HG03045 (cell line): Measurements from ENCODE around the gene HIP1R.

Source experiments
- ATAC-seq: cut with Tn5 transposase; IDR thresholded peaks from one replicate; pipeline ENCODE4 v1.9.1; 2021; ENCODE audit warnings: mild to moderate bottlenecking, moderate library complexity; ENCODE audit not compliant: unreplicated experiment

The HIP1R gene

DNA sequence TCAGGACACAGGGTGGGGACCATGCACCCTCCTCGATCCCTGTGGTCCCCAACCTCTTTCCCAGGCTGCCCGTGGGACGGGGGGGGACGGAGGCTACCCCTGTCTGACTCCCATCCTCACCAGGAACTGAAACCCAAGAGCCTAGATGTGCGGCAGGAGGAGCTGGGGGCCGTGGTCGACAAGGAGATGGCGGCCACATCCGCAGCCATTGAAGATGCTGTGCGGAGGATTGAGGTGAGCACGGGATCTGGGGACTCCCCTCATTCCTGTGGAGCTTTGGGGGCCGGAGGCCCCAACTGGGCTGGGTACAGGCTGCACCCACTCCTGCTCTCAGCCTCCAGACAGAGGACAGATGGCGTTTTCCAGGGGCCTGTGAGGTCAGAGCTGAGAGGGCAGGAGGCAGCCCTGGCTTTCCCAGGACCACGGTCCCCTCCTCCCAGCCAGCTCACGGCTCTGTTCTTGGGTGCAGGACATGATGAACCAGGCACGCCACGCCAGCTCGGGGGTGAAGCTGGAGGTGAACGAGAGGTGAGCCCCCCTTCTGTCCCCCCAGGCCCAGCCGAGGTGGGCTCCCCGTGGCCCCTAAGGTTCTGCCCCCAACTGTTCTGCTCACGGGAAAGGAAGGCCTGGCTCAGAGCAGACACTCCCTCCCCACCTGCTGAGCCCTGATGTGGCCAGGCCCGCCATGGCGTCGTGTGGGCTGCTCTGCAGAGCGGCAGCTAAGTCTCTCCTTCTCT lies 24.2 kb downstream of the HIP1R start:
- ATAC-seq: no peak

DNA sequence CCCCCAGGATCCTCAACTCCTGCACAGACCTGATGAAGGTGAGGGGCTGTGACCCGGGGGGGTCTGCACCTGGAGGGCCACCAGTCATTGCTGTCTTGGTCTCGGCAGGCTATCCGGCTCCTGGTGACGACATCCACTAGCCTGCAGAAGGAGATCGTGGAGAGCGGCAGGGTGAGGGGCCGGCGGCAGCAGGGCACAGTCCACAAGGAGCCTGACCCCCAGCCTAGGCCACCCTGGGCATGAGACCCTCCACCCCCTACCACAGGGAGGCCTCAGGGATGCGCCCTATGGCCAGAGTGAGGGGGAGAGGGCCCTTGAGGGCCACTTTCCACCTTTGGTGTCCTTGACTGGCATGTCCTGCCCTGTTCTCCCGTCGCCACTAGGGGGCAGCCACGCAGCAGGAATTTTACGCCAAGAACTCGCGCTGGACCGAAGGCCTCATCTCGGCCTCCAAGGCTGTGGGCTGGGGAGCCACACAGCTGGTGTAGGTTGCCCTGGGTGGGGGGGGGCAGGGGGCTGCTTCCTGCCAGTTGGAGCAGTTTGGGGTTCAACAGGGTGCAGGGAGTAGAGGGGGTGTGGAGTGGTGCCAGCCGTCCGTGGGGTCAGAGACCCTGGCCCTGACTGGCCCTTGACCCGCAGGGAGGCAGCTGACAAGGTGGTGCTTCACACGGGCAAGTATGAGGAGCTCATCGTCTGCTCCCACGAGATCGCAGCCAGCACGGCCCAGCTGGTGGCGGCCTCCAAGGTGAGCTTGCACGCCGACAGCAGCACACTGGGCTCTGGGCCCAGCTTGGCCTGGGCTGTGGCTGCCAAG lies 25.0 kb downstream of the HIP1R start:
- no peak for ATAC-seq

DNA sequence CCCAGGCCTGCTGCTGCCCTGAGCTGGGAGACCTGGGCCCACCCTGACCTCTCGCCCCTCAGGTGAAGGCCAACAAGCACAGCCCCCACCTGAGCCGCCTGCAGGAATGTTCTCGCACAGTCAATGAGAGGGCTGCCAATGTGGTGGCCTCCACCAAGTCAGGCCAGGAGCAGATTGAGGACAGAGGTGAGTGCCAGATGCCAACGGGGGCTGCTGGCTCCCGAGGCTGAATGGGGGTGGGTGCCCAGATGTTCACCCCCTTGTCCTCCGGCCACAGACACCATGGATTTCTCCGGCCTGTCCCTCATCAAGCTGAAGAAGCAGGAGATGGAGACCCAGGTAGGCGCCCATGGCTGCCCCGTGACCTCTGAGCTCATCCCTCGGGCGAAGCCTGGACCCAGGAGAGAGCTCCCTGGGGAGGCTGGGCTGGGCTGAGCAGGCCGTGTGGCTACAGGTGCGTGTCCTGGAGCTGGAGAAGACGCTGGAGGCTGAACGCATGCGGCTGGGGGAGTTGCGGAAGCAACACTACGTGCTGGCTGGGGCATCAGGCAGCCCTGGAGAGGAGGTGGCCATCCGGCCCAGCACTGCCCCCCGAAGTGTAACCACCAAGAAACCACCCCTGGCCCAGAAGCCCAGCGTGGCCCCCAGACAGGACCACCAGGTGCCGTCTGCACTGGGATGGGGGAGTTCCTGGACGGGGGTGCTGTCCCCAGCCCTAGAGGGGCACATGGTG lies 25.8 kb downstream of the HIP1R start:
- no peak for ATAC-seq

DNA sequence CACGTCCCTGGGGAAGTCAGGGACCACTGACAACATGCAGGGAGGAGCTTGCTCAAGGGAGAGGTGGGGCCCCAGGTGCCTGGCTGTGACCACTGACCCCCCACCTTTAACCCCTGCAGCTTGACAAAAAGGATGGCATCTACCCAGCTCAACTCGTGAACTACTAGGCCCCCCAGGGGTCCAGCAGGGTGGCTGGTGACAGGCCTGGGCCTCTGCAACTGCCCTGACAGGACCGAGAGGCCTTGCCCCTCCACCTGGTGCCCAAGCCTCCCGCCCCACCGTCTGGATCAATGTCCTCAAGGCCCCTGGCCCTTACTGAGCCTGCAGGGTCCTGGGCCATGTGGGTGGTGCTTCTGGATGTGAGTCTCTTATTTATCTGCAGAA lies 26.3 kb downstream of the HIP1R start:
- ATAC-seq: no peak

DNA sequence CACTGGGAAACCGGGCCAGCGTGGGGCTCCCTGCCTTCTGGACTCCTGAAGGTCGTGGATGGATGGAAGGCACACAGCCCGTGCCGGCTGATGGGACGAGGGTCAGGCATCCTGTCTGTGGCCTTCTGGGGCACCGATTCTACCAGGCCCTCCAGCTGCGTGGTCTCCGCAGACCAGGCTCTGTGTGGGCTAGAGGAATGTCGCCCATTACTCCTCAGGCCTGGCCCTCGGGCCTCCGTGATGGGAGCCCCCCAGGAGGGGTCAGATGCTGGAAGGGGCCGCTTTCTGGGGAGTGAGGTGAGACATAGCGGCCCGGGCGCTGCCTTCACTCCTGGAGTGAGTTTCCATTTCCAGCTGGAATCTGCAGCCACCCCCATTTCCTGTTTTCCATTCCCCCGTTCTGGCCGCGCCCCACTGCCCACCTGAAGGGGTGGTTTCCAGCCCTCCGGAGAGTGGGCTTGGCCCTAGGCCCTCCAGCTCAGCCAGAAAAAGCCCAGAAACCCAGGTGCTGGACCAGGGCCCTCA lies 26.9 kb downstream of the HIP1R start:
- ATAC-seq: no peak

DNA sequence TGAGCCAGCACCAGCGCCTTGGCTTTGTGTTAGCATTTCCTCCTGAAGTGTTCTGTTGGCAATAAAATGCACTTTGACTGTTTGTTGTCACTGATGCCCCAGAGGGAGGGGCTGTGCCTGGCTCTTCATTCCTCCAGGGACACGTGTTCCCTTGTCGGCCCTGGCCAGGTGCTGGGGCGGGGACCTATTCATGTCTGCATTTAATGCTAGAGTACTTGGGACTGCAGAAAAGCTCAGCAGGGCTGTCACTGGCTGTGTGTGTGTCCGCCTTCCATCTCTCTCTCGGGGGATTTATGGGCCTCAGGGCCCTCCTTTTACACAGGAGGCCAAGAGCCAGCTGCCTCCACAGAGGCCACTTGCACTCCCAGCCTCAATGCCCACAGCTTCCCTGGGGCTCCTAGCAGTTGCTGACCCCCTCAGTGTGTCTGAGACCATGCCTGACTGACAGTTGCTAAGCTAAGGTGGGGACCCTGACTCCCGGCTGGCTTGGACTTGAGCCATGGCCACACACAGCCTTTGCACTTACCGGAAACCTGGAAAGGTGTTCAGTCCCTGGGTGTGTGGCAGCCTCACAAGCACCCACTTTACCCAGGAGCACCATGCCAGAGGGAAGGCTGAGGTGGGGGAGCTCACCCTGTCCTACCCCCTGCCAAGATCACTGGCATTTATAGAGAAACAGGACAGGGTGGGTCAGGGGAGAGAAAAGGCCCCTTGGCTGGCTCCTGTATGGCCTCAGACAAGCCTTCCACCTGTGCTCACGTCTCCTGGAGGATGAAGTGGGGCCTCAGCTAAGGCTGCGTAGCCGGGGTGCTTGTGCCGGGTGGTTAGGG lies 27.8 kb downstream of the HIP1R start:
- ATAC-seq: no peak

DNA sequence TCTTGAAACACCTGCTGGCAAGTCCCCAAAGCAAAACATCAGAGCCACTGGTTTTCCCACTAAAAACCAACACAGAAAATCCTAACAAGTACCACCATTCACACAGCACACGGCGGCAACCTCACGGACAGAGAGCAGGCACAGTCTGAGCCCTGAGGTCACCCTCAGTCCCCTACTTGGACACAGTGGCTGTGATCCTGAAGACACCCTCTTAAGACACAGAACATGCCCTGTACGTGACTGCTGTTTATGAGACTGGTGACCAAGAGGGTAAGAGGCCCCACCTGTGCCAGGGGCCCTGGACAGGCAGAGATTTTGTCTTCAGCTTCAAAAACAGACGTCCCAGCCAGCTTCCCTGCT lies 29.6 kb downstream of the HIP1R start:
- no peak for ATAC-seq

DNA sequence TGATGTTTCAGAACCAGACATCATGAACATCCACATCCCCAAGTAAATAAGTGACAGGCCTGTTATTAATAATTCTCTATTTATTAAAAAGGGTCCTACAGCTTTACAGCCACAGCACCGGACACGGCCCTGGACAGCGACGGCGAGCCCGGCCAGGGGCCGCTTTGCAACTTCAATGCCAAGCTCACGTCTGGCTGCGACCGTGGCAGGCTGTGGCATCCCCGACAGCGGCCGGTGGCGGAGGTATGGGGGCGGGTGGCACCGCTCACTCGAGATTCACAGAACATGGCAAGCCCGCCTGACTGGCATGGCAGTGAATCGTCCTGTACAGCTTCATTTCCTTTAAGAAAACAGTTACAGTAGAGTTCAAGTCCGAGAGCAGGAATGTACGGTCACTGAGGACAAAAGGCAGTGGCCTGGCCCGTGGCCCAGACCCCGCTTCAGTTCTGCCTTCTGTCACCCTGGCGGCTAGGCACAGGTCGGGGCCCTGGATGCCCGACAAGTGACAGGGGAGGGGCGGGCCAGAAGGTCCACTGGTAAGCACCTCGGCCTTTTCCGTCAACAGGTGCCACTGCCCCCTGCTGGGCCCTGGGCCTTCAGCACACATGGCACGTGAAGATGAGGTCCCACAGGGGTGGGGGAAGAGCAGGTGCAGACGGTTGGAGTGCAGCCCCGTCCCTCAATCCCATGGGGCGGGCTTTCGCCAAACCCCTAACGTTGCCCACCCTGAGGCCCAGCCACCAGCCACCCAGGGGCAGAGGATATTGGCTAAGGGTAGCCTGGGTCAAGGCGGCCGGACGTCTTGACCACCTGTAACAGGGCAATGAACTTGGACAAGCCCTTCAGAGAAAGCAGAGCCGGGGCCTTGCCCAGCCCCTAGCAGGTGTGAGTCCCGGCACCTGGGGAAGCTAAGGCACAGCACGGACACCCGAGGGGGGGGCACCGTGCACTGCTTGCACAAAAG lies 30.3 kb downstream of the HIP1R start:
- ATAC-seq: no peak

DNA sequence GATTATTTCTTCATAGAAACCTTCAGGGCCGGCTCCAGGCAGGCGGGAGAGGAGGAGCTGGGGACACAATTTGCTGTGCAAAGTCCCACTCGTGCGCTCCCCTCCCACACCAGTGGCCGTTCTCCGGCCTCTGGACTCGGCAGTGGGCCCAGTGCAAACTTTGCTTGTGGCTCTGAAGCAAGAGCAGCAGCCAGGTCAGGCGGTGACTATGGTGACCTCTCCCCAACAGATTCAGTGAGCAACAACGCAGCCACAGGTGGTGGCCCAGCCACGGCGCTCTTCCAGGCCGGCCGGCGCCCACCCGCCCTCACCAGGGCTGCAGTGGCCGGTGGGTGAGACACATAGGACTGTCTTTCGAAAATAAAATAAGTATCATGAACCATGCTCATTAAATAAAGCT lies 31.1 kb downstream of the HIP1R start:
- no peak for ATAC-seq

DNA sequence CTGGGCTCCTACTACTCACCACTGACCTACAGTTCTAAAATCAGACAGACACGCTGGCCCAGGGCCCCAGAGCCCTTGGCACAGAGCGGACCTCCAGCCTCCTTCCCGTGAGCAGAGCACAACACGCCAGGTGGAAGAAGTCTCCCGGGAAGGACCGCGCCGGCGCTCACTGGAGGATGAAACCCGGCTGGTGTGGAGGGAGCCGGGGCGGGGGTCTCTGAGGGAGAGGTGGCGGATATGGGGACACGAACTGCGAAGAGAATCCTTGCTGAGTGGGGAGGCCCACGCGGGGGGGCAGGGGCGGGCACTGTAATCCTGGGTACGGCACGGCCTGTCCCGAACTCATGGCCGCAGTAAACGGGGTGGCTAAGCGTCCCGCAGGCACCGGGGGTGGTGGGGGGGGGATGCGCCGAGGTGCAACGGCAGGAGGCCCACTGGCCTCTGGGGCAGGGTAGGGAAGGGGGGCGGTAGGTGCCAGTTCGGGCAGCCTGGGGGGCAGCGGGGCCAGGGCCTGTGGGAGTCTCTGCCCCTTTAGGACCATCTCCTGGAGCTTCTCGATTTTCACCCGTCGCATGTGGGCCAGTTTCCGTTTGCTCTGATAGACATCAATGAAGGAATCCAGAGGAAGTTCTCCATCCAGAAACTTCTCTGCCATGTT lies 31.8 kb downstream of the HIP1R start:
- no peak for ATAC-seq

- ATAC-seq: no peak
Observed at GRCh38 chr12:122867691-122868461, 32.6 kb downstream of the HIP1R start.

- ATAC-seq: no peak
Observed at GRCh38 chr12:122868471-122869177, 33.4 kb downstream of the HIP1R start.

DNA sequence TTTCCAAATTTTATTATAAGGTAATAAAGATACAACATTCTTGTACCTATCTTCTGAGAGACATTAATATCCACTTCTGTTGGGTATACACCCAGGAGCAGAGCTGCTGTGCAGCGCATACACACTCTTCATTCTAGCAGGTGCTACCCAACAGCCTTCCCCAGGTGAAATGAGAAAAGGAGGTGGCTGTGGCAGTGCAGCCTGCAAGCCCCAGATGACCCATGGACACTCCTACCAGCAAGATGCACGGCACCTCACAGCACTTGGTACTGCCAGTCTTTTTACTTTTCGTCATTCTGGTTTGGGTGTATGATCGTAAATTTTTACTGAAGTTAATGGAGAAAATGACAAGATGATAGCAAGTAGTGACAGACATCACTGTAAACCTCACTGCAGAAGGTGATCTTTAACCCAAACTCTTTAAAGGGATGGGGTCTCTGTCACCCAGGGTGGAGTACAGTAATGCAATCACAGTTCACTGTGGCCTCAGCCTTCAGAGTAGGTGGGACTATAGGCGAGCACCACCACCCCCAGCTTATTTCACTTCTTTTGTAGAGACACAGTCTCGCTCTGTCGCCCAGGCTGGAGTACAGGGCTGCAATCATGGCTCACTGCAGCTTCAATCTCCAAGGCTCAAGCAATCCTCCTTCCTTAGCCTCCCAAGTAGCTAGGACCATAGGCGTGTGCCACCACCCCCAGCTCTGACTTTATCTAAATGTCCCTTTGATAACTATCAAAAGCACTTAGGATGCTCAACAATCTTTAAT lies 34.1 kb downstream of the HIP1R start:
- no peak for ATAC-seq

GRCh38 chr12:122870163-122870842 lies 35.0 kb downstream of the HIP1R start:
- ATAC-seq: no peak

DNA sequence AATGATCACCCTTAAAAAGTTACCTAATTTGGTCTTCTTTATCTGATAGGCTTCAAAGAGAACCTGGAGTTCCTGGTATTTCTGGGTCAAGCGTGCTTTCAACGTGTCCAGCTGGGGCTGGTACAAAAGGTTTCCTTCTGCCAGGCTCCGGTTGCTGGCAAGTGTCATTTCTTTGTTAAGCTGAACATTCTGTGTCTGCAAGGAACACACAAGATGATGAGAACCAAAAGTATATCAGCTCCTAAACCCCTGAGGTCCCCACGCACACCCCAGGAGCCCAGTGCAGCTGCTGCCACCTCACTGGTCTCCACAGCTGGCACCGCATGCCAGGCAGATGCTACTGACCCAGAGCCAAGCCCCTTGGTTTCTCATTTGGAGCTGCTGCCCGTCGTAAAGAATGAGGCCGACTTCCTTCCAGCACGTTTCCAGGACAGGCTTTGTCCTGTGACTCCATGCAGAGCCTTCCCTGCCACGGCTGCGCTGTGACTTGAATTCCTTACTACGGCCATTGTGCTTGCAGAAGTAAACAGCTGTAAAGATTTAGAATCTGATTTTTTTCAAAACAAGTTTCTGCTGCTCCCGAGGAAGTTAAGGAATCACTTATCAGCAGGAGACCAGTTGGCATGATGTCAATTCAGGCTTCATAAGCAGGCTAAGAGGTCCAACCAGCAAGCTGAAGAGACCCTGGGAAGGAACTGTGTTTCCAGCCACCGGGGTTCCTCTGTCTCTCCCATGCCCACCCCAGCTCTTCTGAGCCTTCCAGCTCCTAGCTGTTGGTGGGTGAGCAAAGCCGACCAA lies 35.8 kb downstream of the HIP1R start:
- no peak for ATAC-seq
